Measurements from ENCODE around the gene TMEM219. TPM values are rescaled to one million over a fixed set of nuclear protein-coding genes. Genes with fewer than 3 reads are reported as not detected.

Gene TMEM219
- total and polyA plus RNA-seq, 2 of the 8 experiments (the other 6 are each of a cell fraction or from before 2014, with no cell fraction given) = 60.2 to 116 TPM

DNA sequence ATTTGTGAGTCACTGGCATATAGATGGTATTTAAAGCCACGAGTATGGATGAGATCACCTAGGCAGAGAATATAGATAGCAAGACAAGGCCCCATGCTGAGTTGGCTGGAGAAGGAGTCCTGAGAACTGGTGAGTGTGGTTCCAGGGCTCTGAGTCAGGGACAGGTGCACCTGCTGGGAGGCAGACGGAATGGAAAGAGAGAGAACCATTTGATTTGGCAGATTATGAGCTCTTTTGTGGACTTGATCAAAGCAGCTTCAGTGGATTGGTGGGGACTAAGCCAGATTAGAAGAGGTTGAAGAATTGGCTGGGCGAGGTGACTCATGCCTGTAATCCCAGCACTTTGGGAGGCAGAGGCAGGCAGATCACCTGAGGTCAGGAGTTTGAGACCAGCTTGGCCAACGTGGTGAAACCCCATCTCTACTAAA, 56.9 kb downstream of the TMEM219 start:
- Histone ChIP-seq H3K4me2 (ENCODE audit: insufficient read depth in 1 of 2, low read depth in 2 of 2, low read length in 2 of 2) (no peak overlapping the region), H2BK5ac (ENCODE audit: low read depth, low read length) (no peak overlapping the region), H2BK15ac (ENCODE audit: low read length) (no peak overlapping the region), H3K23ac (ENCODE audit: insufficient read length) (no peak overlapping the region), H3K4me1 (replicated peaks in 1 of 4; ENCODE audit: control insufficient read depth in 3 of 4, insufficient read depth in 4 of 4, low read length in 3 of 4) (no peaks in the 10 kb centered on the region; a peak in 1 of 7 replicates), H3K14ac (ENCODE audit: insufficient read length) (no peak overlapping the region), H3K36me3 (ENCODE audit: control insufficient read depth in 2 of 4, insufficient read depth in 4 of 4, low read length in 3 of 4) (no peaks in the 10 kb centered on the region), H3K79me1 (ENCODE audit: low read depth, low read length) (no peaks in the 10 kb centered on the region), H4K8ac (ENCODE audit: extremely low read depth, insufficient read depth, low read length) (no peak overlapping the region), H4K5ac (ENCODE audit: insufficient read length, low read depth, low read length) (no peak overlapping the region), H2BK12ac (ENCODE audit: low read depth, low read length) (no peak overlapping the region), H3K27ac (ENCODE audit: low read depth, low read length) (no peak overlapping the region), H3K23me2 (ENCODE audit: low read depth, low read length) (0 out of 2 replicates have a peak, but pooled peaks cover 2% of the 10 kb centered on the region), H4K91ac (replicated peaks; ENCODE audit: insufficient read length, low read length) (no peak overlapping the region), H2AFZ (ENCODE audit: low read length) (no peak overlapping the region), H3K4ac (replicated peaks; ENCODE audit: insufficient read length, low read depth, low read length) (no peak overlapping the region), H3K9me3 (ENCODE audit: insufficient read depth in 2 of 2, low read depth in 1 of 2, low read length in 1 of 2) (no peaks in the 10 kb centered on the region), H4K20me1 (replicated peaks in 1 of 2; ENCODE audit: control insufficient read depth in 1 of 2, insufficient read depth in 2 of 2, low read length in 2 of 2) (no peaks in the 10 kb centered on the region), H3K9ac (replicated peaks in 1 of 4; ENCODE audit: extremely low read depth in 1 of 4, low read depth in 3 of 4, low read length in 3 of 4) (no peak overlapping the region), H3K79me2 (ENCODE audit: control insufficient read depth in 1 of 2, insufficient read depth in 2 of 2, low read length in 2 of 2) (no peaks in the 10 kb centered on the region), H3K27me3 (replicated peaks in 1 of 4; ENCODE audit: control insufficient read depth in 3 of 4, extremely low read depth in 1 of 4, insufficient read depth in 3 of 4, low read length in 3 of 4) (no peaks in the 10 kb centered on the region), H2BK120ac (replicated peaks; ENCODE audit: low read depth, low read length) (no peak overlapping the region), H2BK20ac (ENCODE audit: low read length) (no peak overlapping the region), H3K18ac (ENCODE audit: extremely low read depth, low read length) (no peak overlapping the region), H2AK5ac (ENCODE audit: low read depth, low read length) (no peak overlapping the region), H3K4me3 (ENCODE audit: extremely low read depth in 1 of 4, insufficient read depth in 2 of 4, low read depth in 3 of 4, low read length in 4 of 4) (no peak overlapping the region), H3K56ac (replicated peaks; ENCODE audit: insufficient read length, low read depth, low read length) (no peak overlapping the region)
- 84% methylated on average over 4 of the region's 4 CpGs; no CpG with 5 or more reads in 1 of the 2 experiments for WGBS, 2 experiments (ENCODE audit: extremely low coverage in 1 of 2, insufficient coverage in 1 of 2, insufficient read length in 1 of 2, insufficient replicate concordance in 2 of 2, low coverage in 1 of 2, low lambda C conversion rate in 2 of 2, missing lambda C conversion rate in 1 of 2)
- ChIA-PET CTCF (ENCODE audit: partially characterized antibody) (interaction anchor here (0.7 to 1.9 kb wide), 9 partner anchors 13 to 261 kb away, joined by 3 to 9 read pairs (median 3); partner anchors contain the start of genes PAGR1, TLCD3B and TMEM219), POLR2A (ENCODE audit: partially characterized antibody) (interaction anchor here (0.7 to 2.9 kb wide), 5 partner anchors 9 to 23 kb away, joined by 3 to 11 read pairs (median 6); partner anchors contain the start of genes HIRIP3 and INO80E)
- DNase-seq (ENCODE audit: low read depth in 1 of 2, low spot score in 2 of 2) = no peak
- TF ChIP-seq EP300 (IDR thresholded peaks at IDR 0.05; ENCODE audit: borderline replicate concordance in 1 of 2, low read depth in 2 of 2, low read length in 2 of 2) = no peak
- no peak for TF ChIP-seq KDM1A (IDR thresholded peaks at IDR 0.05; ENCODE audit: borderline replicate concordance, low read length)
- no peak for TF ChIP-seq SUZ12 (IDR thresholded peaks at IDR 0.05; ENCODE audit: low read length)
- no peak for FAIRE-seq

Data from H1 (cell line).